Astrocyte of the spinal cord (primary cell): ENCODE measurements around the gene BPHL.
A peak's percentile ranks its signal among the peaks of the same experiment; 100 is the strongest.
"Not testable (repeated sequence)": the region's sequence is repeated elsewhere in the genome, so short reads cannot be mapped to it uniquely, and the experiment has no call there.

Experiments
- DNase-seq: peaks from one replicate; pipeline ENCODE4 v3.0.0; 2011; ENCODE audit warnings: low read depth, low spot score
- H3K4me3 ChIP-seq: 2 replicates; pipeline ENCODE4 v1.5.1; 2011; ENCODE audit warnings: low read depth, mild to moderate bottlenecking, low read length, moderate library complexity
- in situ Hi-C: cut with HindIII; loops from 2 replicates; pipeline ENCODE4 v1.10.0; 2017; ENCODE audit warnings: low sequenced_read_pairs
- TF ChIP-seq, protein P1 (sequence below): IDR thresholded peaks from 2 replicates; pipeline ENCODE4 v1.5.1; 2012; ENCODE audit warnings: low read depth, mild to moderate bottlenecking, low read length, inconsistent platforms

Gene BPHL

GRCh38 chr6:3195420-3195694, 76.8 kb downstream of the BPHL start:
- no peak overlapping the region for H3K4me3 ChIP-seq
- no peak for DNase-seq
- in situ Hi-C loops = no loop called here
- TF ChIP-seq, protein P1, sequence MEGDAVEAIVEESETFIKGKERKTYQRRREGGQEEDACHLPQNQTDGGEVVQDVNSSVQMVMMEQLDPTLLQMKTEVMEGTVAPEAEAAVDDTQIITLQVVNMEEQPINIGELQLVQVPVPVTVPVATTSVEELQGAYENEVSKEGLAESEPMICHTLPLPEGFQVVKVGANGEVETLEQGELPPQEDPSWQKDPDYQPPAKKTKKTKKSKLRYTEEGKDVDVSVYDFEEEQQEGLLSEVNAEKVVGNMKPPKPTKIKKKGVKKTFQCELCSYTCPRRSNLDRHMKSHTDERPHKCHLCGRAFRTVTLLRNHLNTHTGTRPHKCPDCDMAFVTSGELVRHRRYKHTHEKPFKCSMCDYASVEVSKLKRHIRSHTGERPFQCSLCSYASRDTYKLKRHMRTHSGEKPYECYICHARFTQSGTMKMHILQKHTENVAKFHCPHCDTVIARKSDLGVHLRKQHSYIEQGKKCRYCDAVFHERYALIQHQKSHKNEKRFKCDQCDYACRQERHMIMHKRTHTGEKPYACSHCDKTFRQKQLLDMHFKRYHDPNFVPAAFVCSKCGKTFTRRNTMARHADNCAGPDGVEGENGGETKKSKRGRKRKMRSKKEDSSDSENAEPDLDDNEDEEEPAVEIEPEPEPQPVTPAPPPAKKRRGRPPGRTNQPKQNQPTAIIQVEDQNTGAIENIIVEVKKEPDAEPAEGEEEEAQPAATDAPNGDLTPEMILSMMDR = no peak

- DNase-seq = peak; percentile 50
- no peak overlapping the region for H3K4me3 ChIP-seq
- TF ChIP-seq, protein P1 = peak; percentile 11
- in situ Hi-C loops = no loop called here
Measured at GRCh38 chr6:3195695-3196497, 77.4 kb downstream of the BPHL start.

GRCh38 chr6:3196770-3197169, 78.3 kb downstream of the BPHL start:
- no peak overlapping the region for H3K4me3 ChIP-seq
- in situ Hi-C loops = no loop called here
- TF ChIP-seq, protein P1 = no peak
- no peak for DNase-seq

- H3K4me3 ChIP-seq, DNase-seq, in situ Hi-C loops: not testable (repeated sequence)
Measured at GRCh38 chr6:3197734-3198133, 79.2 kb downstream of the BPHL start.

- TF ChIP-seq, protein P1 = no peak
- in situ Hi-C loops = no loop called here
Measured at GRCh38 chr6:3199382-3199781, 80.9 kb downstream of the BPHL start.

DNA sequence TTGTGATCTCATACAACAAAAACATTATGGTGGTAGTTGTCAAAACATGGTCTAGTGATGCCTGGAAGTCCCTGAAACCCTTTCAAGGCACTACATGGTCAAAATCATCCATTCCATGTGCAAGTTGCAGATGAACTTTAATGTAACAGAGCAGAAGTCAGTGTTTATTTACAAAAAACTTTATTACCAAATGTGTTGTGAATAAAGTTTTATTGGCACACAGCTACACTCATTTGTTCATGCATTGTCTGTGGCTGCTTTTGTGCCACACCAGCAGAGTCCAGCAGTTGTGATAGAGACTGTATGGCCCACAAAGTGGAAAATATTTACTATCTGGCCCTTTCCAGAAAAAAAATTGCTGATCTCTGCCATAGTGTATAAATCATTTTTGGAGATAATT, 82.2 kb downstream of the BPHL start:
- in situ Hi-C loops = no loop called here
- TF ChIP-seq, protein P1 = no peak
- no peak overlapping the region for H3K4me3 ChIP-seq
- DNase-seq = no peak

More at GRCh38 chr6:3199382-3199781, 80.9 kb downstream of the BPHL start:
- no peak for DNase-seq
- H3K4me3 ChIP-seq = no peak overlapping the region

GRCh38 chr6:3201388-3201787, 82.9 kb downstream of the BPHL start:
- in situ Hi-C loops = no loop called here

More at GRCh38 chr6:3201388-3201787, 82.9 kb downstream of the BPHL start:
- H3K4me3 ChIP-seq = no peak overlapping the region
- TF ChIP-seq, protein P1 = no peak
- DNase-seq = no peak
